Fibroblast of skin of right quadriceps (primary cell): ENCODE measurements around the gene MCC.

ENCODE experiments used
- DNase-seq: peaks from one replicate; pipeline ENCODE4 v3.0.0-alpha.2; 2013

Gene MCC

DNA sequence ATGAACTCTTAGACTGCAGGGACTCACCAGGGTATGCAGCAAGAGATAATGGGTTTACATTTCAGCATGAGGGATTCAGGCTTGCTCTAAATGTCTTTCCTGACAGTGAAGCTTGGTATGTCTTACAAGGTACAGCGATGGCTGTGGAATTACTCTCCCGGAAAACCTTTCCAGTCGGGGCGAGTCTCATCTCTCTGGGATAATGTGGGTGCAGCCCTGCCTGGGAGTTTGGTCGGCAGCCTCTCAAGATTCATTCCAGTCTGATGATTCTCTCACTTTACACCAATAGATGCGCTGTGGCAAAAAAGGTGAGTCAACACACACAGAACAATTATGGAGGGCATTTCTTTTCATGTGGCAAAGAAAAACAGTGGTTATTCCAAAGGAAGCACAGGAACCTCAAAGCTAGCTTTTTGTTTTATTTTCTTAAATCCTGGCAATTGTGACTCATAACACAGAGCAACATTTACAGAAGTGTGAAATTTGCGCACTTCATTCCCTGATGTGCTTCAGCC lies 321.3 kb downstream of the MCC start:
- DNase-seq: peak; percentile 90

DNA sequence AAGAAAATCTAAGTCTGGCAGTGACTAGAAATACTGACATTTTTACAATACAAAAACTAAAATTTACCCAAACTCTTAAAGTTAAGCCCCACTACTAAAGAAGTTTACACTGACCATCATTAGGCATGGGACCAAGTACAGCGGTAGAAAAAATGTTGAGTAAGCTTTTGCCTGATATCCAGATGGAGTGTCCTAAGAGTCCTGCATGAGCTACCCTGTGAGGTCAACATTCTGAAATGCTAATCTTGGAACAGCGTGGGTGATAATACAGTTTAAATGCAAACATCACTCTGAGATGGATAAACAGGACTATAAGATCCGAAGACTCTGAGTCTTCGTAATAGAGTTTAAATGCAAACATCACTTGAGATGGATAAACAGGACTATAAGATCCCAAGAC lies 322.0 kb downstream of the MCC start:
- DNase-seq: no peak

DNA sequence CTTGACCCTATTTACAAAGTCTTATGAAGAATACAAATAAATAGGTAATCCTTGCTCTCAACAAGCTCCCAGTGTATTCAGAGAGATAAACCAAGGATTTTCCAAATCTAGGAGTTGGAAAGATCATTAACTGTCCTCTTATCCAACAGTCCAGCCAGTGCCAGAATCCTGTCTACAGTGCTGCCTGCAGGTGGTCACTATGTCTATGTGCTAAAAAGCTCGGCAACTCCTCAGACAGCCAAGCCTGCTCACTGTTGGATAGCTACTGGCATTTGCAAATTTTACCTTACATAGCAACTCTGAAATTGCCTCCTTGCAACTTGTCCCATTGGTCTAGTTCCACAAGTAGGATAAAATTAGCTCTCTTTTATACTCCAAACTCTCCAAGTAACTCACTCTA lies 324.2 kb downstream of the MCC start:
- DNase-seq: no peak

DNA sequence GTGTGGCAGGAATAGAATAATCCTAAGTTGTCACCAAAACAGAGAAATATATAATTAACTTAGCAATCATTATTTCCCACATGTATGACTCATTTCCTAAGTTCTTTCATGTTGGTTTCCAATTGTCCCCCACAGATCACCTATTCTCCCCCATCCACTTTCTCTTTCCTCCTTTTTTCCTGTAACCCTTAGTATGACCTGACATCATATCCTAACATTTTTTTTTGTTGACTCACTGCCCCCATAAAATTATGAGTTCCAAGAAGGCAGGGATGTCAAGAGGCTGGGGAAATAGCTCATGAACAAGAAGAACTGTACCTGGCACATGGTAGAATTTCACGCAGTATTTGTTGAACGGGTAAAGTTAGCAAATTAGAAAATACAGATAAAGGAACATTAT lies 324.9 kb downstream of the MCC start:
- peak; percentile 75 for DNase-seq

DNA sequence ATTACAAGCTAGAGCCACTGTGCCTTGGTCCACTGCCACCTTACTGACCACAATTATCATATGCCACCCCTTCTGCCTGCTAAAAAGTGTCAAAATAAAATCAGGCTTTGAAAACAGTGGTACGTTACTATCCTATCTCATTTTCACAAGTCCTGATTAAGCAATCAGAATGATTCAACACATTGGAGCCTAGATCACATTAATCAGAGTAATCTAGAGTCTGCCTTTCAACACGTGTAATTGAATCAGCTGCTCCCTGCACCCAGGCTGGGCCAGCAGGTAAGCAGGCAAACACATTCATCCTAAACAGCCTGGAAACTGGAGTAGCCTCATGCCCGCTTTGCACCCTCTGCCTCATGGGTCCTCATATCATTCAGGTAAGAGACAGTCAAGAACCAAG lies 325.5 kb downstream of the MCC start:
- peak; percentile 81 for DNase-seq

DNA sequence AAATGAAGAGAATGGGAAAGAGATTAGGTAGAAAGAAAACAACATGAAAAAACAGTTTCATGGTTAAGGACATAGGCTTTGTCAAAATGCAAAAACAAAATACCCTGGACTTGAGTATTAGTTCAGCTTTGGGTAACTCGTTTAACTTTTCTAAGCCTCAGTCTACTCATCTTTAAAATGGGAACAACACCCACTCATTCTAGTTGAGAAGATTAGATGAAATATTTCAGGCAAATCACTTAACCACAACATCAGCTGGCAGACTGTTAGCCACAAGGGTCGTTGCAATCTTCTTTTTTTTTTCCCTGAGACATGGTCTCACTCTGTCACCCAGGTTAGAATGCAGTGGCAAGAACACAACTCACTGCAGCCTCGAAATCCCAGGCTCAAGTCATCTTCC lies 326.0 kb downstream of the MCC start:
- peak; percentile 14 for DNase-seq

DNA sequence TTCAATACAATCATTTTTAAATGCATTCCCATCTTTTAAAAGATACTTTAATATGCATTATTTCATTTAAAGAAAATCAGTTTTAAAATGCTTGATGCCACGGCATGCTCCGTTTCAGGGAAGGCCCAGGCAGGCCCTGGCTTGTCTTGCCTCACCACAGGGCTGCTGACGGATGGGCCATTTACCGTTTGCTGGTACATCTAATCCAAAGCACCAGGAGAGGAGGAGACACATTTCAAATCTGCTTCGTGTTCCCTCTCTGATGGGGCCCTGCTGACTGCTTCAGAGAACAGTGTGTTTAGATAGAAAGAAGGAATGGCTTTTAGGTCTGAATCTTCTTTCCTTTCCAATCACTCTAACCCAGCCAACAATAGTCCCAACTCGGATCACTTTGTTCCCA lies 326.4 kb downstream of the MCC start:
- no peak for DNase-seq

DNA sequence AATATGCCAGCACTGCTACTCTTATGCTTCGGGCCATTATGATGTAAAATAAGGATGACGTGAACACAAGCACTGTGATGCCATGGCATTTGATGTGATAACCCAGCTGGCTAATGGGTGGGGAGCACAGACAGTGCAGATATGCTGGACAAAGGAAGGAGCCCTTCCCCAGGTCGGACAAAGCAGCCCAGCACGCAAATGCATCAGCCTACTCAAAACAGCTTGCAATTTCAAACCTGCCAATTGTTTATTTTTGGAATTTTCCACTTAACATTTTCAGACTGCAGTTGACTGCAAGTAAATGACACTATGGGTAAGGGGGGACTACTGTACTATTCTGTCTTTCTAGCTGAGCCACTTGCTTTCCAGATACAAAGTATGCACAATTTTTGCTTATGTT lies 330.4 kb downstream of the MCC start:
- no peak for DNase-seq

DNA sequence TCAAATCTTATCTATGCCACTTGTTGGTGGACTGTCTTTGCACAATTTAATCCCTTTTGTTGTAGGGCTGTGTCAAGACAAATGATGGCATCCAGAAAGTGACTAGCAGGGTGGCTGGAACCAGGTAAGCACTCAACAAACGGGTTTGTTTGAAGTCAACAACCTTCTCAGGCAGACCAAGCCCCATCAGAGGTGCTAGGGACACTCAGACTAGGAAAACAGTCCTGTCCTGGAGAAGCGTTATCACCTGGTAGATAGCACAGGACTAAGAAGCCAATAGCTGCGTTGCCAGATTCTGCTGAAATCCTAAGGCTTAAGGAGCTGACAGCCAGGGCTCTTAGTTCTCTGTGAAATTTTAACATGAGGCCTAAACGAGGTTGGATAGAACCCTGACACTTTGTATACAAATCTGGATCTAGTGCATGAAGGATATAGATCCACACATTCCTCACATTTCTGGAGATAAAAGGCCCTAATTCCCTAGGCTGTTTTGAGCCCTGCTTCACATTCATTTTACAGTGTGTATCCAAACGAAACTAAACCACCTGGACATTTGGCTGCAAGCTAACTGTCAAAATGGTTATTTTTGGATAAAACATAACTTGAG lies 331.9 kb downstream of the MCC start:
- DNase-seq: no peak

DNA sequence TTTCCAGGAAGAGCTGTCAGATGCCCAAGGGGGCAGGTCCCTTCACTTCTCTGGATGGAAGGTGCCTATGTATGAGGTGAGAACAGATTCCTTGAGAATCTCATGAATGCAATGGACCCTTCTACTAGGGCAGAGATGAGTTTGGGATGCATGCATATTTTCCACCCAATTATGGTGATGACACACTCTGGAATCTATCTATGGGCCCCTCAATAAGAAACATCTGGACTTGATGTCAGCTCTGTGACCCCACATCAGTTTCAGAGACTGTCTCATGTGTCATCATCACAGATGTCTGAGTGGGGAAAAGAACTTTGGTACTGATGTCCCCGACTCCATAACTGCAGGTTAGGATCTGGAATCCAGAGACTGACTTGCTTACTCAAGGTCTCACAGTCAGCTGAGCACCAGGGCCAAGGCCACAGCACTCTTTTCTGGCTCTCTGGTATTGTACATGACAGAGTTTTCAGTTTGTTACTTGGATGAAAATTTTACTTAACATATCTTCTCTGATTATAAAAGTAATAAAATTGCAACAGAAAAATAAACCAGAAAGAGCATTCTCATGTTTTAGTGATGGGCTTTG lies 334.6 kb downstream of the MCC start:
- peak; percentile 88 for DNase-seq

DNA sequence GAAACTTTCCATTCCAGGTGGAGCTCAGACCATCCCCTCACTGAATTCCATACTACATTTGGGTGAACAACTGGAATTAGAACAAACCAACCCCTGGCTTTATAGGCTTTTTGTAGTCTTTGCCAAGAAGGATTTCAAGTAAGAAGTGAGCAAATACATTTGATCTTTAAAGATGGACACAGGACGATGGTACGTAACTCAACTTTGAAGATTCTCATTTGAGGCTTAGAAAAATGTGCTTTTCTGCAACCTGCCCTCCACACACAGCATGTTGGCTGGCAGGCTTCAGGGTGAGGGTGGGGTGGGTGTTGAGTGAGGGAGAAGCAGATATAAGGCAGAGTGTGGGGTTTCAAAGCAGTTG lies 335.9 kb downstream of the MCC start:
- no peak for DNase-seq

DNA sequence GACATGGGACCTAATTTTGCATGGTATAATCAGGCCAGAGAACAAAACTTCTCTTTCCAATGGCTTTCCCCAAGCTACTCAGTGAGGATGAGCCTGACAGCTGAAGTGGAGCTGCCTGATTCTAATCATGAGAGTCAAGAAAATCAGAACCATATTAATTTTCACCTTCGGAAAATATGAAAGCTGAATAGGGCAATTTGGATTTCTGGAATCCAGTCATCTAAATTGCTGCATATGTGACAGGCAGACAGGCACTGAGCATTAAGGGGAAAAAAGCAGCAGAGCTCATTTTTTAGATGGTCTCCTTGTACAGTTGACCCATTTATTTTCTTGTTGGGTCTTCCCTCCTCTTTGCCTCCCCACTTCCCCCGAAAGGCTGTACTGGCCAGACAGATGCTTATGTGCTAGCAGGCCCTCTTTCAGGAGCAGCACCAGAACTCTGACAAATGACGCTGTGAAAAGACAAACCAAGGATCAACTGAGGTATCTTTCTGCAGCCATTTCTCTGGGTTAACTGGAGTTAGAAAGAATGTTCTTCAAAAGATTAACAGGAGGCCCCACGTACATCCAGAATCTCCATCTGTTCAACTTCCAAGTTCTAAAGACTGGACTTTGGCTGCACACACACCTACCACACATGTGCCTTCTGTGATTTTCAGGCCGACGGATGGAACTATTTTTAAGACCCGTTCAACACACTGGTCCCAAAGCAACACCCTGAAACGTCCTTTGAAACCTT lies 336.4 kb downstream of the MCC start:
- DNase-seq: no peak

DNA sequence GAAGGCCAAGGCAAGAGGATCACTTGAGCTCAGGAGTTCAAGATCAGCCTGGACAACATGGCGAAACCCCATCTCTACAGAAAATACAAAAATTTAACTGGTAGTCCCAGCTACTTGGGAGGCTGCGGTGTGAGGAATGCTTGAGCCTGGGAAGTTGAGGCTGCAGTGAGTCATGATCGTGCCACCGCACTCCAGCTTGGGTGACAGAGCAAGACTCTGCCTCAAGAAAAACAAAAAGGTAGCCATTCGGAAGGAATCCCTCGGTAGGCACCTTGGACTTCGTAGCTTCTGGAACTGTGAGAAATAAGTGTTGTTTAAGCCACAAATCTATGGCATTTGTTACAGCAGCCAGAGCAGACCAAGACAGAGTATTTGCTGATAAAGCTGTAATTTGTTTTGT lies 337.4 kb downstream of the MCC start:
- no peak for DNase-seq

DNA sequence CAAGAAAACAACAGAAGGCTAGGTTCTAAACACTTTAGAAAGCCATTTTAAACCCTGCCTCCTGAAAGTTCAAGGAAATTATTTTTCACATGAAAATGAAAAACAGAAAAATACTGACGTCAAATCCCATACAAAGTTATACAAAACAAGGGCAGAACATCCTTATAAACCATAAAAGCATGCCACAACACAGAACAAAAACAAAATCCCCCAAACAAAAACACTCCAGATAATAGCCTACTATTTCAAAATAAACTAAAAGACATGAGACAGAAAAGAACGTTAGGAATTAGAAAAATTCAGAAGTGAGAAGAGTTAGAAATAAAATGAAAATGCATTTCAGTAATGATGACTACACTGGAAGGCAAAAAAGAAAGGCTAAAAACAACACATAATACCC lies 338.0 kb downstream of the MCC start:
- DNase-seq: no peak

DNA sequence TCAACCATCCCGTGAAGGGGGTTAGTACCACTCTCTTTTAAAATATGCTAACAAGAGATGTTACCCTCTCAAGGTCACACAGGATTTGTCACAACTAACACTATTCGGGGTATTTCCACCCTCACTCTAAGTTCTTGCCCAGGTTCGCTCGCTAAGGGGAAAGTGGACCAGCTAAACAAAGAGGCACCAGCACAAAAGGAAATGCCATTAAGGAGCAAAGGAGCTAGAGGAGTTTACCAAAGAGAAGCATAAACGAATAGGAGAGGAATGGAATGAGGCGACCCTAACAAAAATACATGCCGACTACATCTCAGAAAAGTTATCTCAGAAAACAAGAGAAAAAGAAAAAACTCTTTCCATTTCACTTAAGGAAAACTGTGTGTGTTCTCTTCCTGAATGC lies 340.7 kb downstream of the MCC start:
- DNase-seq: no peak

DNA sequence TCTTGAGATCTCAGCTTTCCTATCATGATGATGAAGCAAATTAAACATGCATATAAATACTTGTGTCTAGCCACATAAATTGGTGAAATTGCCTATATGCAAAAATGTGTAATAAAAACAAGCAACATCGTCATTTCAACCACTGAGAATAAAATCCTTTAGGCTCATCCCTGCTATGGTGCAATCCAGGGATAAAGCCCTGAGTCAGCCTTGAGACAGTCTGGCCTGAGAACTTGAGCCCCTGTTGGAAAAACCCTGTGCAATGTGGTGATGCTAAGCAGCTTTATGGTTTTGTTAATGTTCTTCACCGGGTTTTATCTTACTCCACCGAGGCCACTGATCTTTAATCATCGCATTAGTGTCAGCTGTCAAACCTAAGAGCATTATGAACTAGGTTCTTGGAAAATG lies 341.1 kb downstream of the MCC start:
- peak; percentile 96 for DNase-seq

DNA sequence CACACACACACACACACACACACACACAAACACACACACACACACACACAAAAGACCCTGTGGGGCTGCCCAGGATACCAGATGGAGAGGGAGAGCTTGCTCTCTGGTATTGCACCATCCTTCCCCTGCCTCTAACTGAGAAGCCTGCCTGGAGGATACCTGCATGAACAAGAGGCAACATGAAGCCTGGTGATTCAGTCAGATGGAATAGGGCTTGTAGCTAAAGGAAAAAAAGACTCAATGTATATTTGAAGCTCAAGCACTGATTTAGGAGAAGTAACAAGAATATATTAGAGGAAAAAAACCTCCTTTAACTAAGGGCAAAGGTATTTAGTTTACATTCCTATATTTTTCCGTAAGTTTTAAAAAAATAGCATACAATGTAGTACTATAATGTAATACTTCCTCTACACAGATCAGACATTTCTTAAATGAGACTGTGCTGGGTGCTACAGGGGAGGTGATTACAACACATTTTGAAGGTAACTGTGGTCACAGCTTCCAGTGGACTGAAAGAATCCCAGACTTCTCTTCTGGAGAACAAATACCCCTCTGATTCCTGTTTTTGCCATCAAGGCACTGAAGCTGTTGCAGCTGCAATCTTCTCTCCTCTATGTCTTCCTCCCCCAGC lies 342.4 kb downstream of the MCC start:
- peak; percentile 66 for DNase-seq

DNA sequence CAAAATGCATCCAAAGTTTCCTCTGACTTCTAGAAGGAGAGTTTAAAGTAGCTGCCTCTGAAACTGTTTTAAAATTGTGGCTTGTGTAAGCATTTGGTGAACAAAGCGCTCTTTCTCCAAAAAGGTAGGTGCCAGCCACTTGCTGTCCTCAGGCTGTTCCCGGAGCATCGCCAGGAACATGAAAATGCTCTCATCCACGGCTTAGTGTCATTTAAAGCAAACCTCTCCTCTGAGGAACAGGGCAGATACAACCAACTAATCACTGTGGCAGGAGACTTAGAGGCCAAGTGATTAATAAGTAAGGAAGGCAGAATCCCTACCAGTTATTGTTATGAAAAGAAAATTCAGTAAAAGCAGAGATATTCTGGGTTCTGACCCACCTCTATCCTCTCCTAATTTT lies 346.1 kb downstream of the MCC start:
- DNase-seq: no peak

DNA sequence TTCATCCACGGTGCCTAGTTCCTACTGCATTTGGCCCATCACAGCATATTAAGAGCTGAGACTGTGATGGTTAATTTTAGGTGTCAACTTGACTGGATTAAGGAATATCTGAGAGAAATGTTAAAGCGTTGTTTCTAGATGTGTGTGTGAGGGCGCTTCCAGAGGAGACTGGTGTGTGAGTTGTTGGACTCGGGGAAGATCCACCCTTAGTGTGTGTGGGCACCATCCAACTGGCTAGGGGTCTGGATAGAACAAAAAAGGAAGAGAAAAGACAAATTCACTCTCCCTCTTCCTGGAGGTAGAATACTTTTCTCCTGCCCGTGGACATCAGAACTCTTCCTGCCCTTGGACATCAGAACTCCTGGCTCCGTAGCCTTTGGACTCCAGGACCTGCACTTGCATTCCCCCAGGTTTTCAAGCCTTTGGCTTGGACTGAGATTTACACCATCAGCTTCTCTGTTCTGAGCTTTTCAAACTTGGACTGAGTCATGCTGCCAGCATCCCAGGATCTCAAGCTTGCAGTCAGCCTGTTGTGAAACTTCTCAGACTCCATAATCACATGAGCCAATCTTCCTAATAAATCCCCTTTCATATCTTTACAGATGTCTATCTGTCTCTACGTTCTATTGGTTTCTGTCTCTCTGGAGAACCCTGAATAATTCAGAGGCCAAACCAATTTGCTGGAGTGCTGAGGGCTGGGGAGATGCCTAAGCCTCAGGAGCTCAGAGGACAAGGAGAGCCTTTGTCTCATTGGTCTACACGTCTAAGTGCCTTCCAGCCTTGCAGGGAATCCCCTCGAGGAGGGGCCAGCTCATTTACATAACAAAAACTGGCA lies 347.2 kb downstream of the MCC start:
- peak; percentile 90 for DNase-seq

DNA sequence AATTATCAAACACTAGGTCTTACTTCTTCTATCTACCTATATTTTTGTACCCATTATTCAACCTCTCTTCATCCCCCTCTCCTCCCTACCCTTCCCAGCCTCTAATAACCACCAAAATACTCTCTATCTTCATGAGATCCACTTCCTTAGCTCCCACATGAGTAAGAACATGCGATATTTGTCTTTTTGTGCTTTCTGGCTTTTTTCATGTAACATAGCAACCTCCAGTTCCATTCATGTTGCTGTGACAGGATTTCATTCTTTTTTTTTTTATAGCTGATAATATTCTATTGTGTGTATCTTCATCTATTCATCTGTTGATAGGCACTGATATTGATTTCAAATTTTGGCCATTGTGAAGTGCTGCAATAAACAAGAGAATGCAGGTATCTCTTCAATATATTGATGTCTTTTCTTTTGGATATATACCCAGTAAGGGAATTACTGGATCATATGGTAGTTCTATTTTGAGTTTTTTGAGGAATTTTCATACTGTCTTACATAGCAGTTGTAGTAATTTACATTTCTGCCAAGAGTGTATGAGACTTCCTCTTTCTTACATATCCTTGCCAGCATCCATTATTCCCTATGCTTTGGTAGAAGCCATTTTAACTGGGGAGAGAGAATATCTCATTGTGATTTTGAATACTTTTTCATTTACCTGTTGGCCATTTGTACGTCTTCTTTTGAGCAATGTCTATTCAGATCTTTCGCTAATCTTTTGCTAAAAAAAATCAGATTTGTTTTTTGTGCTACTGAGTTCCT lies 354.9 kb downstream of the MCC start:
- no peak for DNase-seq

DNA sequence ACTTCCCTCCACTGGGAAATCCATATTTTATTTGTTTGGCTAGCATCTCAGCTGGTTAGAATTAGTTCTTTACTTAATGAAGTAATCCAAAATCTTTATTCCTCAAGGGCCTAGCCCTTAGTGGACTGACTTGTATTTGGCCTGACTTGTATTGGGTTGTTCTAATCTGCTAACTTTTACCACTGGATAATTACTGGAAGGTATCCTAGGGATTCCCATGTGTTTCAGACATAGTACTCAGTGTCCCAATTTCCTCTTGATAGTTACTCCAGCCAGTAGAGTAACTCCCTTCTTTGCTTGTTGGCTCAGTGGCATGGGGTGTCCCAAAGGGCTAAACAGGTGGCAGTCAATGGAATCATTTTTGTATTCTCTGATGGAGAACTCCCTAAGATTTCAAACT lies 355.7 kb downstream of the MCC start:
- no peak for DNase-seq

DNA sequence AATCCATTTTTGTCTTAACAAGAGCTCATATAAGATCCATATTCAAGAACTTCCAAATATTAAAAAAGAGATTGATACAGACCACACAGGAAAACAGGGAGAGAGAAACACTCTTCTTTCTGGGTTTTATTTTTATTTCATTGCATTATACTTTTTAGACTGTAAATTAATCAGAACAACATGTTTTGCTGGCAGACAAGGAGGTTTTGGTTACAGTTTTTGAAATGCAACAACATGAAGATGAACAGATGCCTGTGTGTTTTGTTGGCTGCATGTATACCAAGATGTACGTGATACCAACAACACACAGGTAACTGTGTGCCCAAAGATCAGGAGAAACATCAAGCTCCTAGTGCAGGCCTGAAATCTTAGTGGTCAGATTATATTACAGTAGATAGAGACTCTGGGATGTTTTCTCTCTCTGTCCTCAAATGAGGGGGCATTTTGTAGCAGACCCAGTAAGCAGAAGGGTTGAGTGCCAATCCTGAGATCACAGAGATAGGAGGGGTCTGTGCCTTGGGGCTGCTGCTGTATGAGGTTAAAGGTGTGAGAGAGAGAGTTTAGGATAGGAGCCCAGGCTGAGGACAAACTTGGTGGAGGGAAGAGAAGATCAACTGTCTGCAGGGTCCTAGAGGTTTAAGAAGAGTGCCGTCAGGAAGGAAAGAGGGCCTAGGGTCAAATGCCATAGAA lies 359.5 kb downstream of the MCC start:
- no peak for DNase-seq
